HG03103 (cell line): ENCODE results near the gene ILKAP.

Source experiments
- ATAC-seq: cut with Tn5 transposase; IDR thresholded peaks from one replicate; pipeline ENCODE4 v1.9.1; 2021; ENCODE audit warnings: low read depth; ENCODE audit not compliant: unreplicated experiment

ILKAP gene

DNA sequence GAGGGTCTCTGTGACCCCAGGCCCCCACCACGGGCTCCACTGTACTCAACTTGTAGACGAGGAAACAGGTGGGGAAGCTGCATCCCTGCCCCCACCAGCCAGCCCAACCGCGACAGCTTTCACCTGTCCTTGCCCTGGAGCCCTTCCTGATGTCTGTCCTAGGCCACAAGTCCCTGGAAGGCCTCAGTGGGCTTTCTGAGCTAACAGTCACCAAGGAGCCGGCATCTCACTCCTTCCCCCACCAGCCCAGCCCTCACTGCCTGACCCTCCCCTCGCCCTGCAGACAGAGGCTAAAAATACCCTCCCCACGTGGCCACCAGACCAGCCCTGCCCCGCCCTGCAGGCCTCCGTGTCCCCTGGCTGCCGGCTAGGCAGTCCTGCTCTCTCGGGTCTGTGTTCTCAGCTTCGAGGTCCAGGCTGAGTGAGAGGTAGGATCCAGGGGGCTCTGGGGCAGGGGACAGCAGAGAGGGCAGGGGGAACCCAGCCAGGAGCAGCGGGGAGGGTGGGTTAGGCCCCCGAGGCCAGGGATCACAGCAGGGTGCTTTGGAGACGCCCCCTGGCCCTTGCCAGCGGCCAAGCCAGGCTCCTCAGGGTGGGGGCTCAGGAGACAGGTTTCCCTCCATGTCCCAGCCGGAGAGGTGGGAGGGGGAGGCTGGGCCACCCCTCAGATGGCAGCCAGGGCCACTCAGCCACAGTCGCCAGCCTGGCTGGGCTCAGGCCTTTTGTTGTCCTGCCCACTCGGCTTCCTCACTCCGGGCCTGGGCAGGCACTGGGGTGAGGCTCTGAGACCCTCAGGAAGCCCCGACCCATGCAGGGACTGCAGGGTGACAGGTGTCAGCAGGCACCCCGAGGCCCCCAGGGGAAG is 64.9 kb downstream of the ILKAP start, which contains the start of gene KLHL30:
TSS of gene KLHL30 (plus strand) at position 338 of the 865 bp plus-strand sequence. CDS start 2,087 bp downstream, outside the sequence.
- no peak for ATAC-seq

DNA sequence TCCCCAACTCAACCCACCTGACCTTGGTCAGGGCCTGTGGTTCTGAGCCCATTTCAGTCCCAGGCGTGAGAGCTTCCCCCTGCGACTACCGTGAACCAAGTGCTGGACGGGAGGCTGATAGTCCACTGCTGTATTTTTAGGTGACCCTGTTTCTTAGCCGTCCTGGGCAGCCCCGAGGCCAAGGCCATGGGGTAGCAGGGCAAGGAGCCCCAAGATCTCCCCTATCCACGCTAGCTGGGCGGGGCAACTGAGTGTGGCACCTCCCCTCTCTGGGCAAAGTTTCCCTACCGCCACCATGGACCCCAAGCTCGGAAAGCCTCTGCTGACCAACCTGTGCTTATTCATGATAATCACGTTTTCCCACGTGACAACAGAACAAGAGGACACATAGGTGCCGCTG is 65.6 kb downstream of the ILKAP start:
- ATAC-seq, result no peak

DNA sequence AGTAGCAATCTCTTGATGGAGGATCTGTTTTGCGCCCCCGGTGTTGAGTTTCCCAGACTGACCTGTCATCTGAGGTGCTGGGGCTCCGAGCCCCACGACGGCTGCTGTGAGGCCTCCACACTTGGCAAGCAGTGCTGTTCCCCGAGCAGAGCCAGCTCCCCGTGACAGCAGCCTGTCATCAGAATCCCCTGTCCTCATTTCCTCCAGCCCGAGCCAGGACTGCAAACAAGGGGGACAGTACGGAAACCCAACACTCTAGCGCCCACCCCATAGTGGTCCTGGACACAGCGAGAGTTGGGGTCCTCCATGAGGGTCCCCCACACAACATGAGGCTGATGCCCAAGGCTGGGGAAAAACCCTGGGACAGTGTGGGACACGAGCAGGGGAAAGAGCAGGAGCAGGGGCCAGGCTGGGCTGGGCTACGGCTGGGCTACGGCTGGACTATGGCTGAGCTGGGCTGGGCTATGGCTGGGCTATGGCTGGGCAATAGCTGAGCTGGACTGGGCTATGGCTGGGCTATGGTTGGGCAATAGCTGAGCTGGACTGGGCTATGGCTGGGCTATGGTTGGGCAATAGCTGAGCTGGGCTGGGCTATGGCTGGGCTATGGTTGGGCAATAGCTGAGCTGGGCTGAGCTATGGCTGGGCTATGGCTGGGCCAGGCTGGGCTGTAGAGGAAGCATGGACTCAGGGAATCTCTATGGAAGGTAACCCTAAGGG is 66.5 kb downstream of the ILKAP start:
- ATAC-seq, result no peak

DNA sequence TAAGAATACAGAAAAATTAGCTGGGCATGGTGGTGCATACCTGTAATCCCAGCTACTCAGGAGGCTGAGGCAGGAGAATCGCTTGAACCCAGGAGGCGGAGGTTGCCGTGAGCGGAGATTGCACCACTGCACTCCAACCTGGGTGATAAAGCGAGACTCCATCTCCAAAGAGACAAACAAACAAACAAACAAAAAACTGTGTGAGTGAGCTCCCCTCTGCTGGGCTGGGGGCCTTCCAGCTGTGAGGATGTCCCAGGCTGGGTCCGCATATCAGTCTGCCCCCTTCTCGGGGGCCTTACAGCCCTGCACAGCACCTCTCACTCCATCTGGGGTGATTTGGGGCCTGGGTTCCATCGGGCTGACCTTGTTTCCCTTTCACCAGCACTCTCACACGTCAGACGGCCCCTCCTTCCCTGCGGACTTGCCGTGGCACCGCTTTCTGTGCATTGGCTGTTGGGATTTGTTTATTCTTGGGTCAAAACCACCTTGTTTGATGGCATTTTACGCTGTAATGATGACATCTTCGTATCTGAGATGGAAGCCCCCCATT is 67.8 kb downstream of the ILKAP start:
- ATAC-seq, result no peak

DNA sequence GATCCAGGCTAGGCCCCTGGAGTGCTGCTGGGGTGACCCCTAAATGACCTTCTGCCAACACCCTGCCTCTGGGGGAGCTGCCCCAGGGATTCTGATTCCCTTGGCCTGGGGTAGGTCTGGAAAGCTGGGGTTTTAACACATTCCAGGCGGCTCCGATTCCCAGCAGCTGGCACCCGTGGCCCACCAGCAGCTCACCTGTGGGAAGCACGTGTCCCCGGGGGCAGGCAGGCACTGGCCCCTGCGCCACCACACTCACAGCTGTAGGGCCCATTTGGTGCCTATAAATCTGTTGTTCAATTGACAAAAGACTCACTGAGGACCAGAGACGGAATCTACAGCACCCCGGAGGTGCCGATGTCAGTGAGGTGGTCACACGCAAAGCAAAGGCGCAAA is 69.1 kb downstream of the ILKAP start:
- no peak for ATAC-seq

DNA sequence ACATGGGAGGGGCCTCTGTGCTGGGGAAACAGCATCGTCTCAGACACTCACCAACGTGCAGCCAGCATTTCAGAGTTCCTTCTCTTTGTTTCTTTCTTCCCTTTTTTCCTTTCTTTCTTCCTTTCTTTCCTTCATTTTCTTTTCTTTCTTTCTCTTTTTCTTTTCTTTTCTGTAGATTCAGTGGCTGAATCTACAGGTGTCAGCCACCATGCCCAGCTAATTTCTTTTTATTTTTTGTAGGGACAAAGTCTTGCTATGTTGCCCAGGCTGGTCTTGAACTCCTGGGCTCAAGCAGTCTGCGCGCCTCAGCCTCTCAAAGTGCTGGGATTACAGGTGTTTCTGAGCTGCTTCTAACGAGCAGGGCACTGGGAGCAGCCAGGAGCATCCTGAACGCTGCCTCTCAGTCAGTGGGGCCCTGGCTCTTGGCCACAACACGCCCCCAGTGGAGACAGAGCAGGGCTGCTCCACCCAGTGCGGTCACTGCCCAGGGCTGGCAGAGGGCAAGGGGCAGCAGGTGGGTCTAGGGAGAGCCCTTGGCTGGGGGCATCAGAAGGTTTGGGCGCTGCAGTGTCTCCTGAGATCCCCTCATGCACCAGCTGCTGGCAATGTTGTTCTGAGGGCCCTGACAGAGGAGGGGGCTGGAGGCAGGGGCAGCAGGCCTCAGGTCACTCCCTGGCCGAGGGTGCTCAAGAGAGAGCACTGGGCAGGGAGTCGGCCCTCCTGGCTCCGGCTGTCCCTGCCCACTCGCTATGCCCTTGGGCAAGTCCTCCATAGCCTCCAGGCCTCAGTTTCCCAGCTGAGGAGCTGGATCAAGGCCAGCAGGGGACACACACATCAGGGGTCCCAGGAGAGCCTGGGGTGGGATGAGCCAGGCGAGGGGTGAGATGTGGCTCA is 69.7 kb downstream of the ILKAP start:
- ATAC-seq, result no peak

DNA sequence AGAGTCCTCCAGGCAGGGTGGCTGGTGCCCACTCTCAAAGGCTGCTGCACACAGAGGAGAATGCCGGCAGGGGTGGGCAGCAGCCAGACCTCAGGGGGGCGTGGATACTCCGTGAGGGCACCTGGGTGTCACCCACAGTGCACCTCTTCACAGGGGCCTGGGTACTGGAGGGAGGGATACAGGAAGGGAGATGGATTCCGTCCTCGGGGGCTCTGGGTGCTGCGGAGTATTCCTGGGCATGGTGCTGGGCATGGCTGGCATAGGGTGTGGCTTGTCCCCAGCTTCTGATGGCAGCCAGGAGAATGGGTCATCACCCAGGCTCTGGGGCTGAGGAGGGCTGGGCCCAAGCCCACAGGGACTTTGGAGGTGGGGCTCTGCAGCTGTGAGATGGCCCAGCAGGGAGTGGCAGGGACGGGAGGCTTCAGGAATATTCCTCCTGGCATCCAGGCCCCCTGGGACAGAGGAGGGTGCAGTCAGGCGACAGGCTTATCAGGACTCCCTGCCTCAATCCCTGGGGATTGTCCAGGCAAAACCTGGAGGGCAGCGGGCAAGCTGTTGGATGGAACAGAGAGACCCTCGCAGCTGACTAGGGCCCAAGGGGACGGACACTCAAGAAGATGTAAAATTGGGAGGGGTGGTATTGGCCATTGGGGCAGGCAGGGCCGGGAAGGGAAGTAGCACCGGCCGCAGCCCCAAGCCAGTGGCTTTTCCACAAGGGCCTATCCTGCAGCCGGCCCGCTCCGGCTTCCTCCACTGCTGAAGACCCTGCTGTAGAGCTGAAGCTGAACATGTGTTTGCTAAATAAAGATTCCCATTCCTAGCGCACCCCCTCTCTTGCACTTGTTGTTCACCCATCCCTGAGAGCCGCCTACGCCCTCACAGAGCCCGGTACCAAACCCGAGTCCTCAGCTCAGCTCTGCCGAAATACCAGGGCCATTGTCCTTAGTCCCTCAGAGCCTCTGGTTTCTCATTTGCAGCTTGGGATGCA is 70.7 kb downstream of the ILKAP start:
- ATAC-seq, result no peak

DNA sequence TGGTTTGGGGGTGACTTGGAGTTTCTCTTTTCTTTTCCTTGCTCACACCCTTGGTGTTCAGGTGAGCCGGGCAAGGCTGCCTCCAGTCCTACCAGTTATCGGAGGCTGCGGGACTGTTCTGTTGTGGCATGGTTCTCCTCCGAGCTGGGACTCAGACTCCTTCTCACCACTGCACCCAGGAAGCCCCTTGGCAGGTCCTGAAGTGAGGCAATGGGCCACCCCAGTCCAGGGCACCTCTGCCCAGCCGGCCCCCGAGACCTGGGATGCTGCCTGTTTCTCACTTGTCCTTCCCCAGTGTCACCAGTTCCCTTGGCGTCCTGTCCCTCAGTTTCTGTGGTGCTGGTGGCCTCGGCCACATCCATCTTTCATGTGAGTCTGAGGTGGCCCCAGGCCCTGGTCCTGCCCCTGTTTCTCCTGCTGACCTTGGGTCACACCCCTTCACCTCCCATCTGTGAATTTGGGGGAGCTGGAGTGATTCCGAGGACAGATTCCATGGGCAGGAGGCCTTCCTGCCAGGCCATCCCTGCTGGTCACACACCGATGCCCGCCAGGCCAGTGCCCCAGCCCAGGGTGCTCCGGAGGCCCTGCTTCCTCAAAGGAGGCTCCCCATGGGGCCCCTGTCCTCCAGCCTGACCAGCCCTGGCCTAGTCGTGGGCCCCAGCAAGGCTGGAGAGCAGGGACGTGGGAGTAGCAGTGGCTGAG is 71.6 kb downstream of the ILKAP start:
- ATAC-seq, result no peak

DNA sequence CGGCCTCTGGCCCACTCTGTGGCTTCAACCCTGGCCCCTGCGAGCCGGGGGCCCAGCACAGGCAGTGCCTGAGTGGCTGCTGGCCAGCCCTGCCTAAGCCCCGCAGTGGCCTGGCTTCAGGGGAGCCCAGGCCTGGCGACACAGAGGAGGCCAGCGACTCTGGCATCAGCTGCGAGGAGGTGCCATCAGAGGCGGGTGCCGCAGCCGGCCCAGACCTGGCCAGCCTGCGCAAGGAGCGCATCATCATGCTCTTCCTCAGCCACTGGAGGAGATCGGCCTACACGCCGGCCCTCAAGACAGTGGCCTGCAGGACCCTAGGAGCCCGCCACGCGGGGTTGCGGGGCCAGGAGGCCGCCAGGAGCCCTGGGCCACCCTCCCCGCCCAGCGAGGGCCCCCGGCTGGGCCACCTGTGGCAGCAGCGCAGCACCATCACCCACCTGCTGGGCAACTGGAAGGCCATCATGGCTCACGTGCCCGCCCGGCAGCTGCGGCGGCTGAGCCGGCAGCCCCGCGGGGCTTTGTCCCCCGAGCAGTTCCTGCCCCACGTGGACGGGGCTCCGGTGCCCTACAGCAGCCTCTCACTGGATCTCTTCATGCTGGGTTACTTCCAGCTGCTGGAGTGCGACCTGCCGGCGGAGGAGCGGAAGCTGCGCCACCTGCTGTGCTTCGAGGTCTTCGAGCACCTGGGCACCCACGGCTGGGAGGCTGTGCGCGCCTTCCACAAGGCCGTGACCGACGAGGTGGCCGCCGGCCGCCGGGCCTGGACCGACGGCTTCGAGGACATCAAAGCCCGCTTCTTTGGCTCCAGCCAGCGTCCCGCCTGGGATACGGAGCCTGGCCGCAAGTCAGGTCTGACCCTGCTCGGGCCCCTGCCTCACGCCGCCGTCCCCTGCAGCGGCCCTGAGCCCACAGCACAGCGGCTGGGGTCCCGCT is 72.5 kb downstream of the ILKAP start:
- ATAC-seq, result no peak

DNA sequence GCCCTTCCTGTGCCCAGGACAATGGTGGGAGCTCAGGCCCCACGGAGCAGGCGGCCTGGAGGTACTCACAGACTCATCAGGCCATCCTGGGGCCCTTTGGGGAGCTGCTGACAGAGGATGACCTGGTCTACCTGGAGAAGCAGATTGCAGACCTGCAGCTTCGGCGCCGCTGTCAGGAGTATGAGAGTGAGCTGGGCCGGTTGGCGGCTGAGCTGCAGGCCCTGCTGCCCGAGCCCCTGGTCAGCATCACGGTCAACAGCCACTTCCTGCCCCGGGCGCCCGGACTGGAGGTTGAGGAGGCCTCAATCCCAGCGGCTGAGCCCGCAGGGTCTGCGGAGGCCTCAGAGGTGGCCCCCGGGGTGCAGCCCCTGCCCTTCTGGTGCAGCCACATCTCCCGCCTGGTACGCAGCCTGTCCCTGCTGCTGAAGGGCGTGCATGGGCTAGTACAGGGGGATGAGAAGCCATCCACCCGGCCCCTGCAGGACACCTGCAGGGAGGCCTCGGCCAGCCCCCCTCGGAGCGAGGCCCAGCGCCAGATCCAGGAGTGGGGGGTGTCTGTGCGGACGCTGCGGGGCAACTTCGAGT is 73.3 kb downstream of the ILKAP start:
- ATAC-seq, result no peak

DNA sequence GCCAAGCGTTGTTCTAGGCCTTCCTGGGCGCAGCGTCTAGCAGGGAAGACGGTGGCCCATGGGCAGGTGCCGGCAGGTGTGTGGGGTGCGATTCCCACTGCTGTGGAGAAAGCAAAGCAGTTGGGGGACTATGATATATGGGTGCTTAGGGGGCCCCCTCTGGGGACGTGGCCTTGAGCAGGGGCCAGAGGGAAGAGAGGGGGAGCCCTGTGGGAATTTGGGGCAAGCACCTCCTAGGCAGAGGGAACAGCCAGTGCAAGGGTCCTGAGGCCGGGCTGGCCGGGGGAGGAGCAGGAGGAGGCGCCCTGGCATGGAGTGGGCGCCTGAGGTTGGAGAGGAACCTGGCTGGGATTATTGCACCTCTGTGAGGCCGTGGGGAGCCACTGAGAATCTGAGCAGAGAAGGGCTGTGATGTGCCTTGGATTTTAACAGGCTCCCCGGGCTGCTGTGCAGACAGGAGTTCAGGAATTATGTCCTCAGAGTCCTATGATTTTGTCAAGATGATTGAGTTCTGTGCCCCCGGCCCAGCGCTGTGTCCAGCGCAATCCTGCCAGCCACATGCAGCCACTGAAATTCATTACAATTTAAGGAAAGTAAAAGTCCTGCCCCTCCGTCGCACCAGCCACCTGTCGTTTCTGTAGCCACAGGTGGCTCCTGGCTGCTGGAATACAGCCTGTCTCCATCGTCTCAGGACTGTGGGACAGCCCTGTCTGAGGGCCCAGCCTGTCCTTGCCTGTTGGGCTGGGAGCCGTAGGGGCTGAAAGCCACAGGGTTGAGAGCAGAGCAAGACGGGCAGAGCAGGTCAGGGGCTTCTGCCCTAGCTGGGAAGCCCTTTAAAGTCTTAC is 74.1 kb downstream of the ILKAP start:
- ATAC-seq, result no peak

DNA sequence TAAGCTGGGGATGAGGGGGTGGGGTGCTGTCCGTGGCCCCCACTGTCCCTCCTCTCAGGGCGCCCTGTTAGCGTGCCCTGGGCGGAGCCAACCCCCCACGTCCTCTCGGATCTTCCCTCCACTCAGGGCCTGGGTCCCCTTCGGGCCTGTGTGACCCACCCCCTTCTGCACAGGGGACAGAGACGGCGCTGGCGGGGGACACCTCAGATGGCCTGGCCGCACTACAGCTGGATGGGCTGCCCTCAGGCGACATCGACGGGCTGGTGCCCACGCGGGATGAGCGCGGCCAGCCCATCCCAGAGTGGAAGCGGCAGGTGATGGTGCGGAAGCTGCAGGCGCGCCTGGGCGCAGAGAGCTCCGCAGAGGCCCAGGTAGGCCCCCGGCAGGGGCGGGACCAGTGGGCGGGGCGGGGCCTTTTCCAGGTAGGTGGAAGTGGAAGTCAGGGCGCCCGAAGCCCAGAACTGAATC is 74.9 kb downstream of the ILKAP start:
- no peak for ATAC-seq

DNA sequence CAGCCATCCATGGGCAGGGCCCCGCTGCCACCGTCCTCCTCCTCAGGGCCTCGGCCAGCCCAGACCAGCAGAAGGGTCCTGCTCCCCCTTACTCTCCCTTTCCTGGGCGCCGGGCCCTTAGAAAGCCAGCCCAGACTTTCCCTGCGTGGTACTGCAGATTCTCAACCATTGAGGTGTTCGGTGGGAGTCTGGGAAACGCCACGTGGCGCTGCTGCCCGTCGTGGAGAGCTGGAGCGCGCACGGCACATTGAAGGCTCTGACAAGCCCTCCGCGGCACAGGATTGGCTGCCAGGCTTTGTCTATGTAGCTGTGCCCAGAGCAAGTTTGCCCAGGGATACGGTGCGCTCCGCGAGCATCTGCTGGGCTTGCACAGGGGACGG is 75.4 kb downstream of the ILKAP start:
- no peak for ATAC-seq

DNA sequence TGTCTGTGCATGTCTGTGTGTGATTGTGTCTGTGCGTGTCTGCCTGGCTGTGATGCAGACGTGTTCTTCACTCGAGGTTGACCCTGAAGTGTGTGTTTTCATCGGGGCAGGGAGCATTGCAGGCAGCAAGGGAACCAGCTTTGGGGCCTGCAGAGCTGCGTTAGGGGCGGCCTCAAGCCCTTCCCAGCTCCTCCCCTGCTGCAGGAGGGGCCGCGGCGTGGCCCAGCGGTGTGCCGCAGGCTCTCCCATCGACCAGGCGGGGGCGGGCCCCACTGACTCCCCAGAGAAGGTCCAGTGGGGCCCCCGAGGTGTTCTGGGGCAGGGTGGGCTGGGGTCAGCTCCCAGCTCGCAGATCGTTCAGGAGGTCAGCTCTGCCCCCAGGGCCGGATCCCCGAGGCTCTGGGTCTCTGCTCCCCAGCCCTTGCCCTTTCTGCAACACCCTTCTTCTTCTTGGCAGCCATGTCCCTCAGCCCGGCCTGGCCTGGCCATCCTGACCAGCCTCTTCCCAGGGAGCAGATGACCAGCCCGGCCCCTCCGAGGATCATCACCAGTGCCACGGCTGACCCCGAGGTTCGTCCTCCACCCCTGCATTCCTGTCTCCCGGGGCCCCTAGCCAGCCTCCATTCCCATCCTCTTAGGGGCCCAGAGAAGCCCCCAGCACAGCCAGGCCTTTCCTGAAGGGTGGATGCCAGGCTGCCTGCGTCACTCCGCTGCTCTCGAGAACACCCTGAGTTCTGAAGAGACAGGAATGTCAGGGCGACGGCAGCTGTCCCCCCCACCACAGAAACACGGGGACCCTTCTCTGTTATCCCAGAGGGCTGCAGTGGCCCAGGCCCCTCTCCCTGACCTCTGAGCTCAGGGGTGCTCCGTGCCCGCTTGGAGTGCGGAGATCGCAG is 76.1 kb downstream of the ILKAP start:
- ATAC-seq, result no peak

DNA sequence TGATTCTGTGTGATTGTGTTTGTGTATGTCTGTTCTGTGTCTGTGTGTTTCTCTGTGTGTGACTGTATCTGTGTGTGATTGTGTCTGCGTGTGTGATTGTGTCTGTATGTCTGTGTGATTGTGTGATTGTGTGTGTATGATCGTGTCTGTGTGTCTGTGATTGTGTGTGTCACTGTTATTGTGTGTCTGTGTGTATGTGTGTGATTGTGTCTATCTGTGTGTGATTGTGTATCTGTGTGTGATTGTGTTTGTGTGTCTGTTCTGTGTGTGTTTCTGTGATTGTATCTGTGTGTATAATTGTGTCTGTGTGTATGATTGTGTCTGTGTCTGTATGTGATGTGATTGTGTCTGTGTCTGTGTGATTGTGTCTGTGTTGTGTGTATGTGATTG is 76.7 kb downstream of the ILKAP start:
- ATAC-seq, result no peak
